Skeletal muscle tissue (tissue), 4 donors: ENCODE data around the gene TELO2. TPM values are rescaled to one million over a fixed set of nuclear protein-coding genes. Genes with fewer than 3 reads are reported as not detected.

Experiments used
- H3K27ac ChIP-seq: one replicate; pipeline ENCODE4 v1.7.0; 2013; ENCODE audit warnings: mild to moderate bottlenecking, low read depth, low read length, inconsistent platforms
- H3K27me3 ChIP-seq, 3 donors: one replicate each; pipeline ENCODE4 v1.7.0; 2013; ENCODE audit warnings: low read length in 3 of 3; ENCODE audit not compliant: control insufficient read depth in 3 of 3, insufficient read depth in 3 of 3
- H3K36me3 ChIP-seq, 3 donors: one replicate each; pipeline ENCODE4 v1.7.0; 2013; ENCODE audit warnings: low read length in 3 of 3; ENCODE audit not compliant: control insufficient read depth in 3 of 3, insufficient read depth in 3 of 3
- H3K4me1 ChIP-seq, 3 donors: one replicate each; pipeline ENCODE4 v1.7.0; 2013; ENCODE audit warnings: low read length in 3 of 3, mild to moderate bottlenecking in 3 of 3; ENCODE audit not compliant: control insufficient read depth in 3 of 3, insufficient read depth in 3 of 3
- H3K4me3 ChIP-seq, 3 donors: one replicate each; pipeline ENCODE4 v1.7.0; 2013; ENCODE audit warnings: low read length in 3 of 3
- H3K9ac ChIP-seq, 3 donors: one replicate each; pipeline ENCODE4 v1.7.0; 2013; ENCODE audit warnings: low read length in 3 of 3, mild to moderate bottlenecking in 3 of 3, moderate library complexity in 2 of 3, low read depth in 1 of 3
- H3K9me3 ChIP-seq, 3 donors: one replicate each; pipeline ENCODE4 v1.7.0; 2013; ENCODE audit warnings: low read length in 3 of 3; ENCODE audit not compliant: control insufficient read depth in 3 of 3
- total RNA-seq: library from RNA; depleted of rRNA; stranded (reverse); fragments of >200 nt; gene quantifications from one replicate; pipeline ENCODE4 v1.2.3, GENCODE V29; 2014
- donor health status: Osteomylitis.

Gene TELO2
- total RNA-seq, 1 donor from 2014 or later, result 11.0 TPM

DNA sequence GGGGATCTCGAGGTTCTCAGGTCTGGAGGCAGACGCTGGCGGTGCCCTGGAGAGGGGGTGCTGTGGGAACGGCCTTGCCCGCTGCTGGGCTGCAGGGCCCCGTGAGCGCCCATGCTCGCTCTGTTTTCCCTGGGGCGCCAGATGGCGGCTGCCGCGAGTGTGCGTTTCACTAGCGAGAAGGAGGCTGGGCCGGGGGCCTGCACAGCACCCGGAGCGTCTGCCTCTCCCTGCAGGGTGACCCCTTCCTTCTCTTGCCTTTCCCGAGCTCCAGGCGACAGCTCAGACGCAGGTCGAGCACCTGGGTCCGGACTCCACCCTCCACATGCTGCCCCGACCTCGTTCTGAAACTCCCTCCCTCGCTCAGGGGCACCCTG, 2.7 kb downstream of the TELO2 start:
- Histone ChIP-seq H3K27me3 (no peaks in the 10 kb centered on the region), H3K9ac (no peak overlapping the region), H3K9me3 (no peaks in the 10 kb centered on the region), H3K4me1 (peaks cover 20 to 22% (median 22%) of the 10 kb centered on the region in 3 donors), H3K27ac (no peak overlapping the region), H3K4me3 (no peak overlapping the region), H3K36me3 (peaks cover 34 to 48% (median 47%) of the 10 kb centered on the region in 3 donors)

DNA sequence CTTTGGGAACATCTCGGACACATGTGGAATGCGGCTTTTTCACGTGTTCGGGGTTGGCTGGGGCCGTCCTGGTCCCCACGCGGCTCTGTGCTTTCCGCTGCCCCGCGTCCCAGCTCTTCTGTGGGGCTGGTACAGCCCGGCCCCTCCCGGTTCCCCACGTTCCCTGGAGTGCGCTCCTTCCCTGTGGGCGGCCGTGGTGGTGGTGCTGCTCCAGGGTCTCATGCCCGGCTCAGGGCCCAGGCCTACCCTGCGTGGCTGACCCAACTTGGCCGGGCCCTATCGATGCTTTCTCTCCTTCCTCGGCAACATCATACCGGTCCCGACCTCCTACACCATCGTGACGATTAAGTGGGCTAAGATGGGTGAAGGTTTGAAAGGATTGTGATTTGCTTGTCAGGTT, 3.3 kb downstream of the TELO2 start:
- H3K4me1 ChIP-seq, result peaks cover 20 to 22% (median 22%) of the 10 kb centered on the region in 3 donors
- H3K27ac ChIP-seq, result no peak overlapping the region
- no peak overlapping the region for H3K4me3 ChIP-seq
- H3K9ac ChIP-seq, result no peak overlapping the region
- H3K36me3 ChIP-seq, result peaks cover 37 to 52% (median 51%) of the 10 kb centered on the region in 3 donors
- no peaks in the 10 kb centered on the region for H3K27me3 ChIP-seq
- H3K9me3 ChIP-seq, result no peaks in the 10 kb centered on the region

DNA sequence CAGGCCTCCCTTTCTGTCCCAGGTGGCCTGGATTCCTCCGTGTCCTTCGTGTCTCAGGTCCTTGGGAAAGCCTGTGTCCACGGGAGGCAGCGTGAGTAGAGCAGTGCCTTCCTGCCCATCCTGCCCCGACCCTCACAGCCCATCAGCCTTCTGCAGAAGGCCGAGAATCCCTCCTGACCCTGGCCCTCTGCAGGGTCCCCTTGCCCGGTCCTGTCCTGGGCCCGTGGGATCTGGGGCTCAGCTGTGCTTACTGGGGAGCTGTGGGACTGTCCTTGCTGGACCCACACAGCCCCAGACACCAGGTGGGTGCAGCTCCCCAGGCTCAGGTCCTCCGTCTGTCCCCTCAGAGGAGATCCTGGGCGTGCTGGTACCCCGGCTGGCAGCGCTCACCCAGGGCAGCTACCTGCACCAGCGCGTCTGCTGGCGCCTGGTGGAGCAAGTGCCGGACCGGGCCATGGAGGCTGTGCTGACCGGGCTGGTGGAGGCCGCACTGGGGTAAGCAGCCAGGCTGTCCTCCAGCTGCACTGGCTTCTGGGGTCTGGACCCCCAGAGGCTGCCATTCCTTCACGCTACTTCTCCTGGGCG, 3.9 kb downstream of the TELO2 start:
- no peak overlapping the region for H3K27ac ChIP-seq
- H3K36me3 ChIP-seq, result peaks cover 43 to 59% (median 58%) of the 10 kb centered on the region in 3 donors
- H3K9ac ChIP-seq, result no peak overlapping the region
- H3K9me3 ChIP-seq, result no peaks in the 10 kb centered on the region
- peaks cover 20 to 22% (median 22%) of the 10 kb centered on the region in 3 donors for H3K4me1 ChIP-seq
- no peak overlapping the region for H3K4me3 ChIP-seq
- no peaks in the 10 kb centered on the region for H3K27me3 ChIP-seq

DNA sequence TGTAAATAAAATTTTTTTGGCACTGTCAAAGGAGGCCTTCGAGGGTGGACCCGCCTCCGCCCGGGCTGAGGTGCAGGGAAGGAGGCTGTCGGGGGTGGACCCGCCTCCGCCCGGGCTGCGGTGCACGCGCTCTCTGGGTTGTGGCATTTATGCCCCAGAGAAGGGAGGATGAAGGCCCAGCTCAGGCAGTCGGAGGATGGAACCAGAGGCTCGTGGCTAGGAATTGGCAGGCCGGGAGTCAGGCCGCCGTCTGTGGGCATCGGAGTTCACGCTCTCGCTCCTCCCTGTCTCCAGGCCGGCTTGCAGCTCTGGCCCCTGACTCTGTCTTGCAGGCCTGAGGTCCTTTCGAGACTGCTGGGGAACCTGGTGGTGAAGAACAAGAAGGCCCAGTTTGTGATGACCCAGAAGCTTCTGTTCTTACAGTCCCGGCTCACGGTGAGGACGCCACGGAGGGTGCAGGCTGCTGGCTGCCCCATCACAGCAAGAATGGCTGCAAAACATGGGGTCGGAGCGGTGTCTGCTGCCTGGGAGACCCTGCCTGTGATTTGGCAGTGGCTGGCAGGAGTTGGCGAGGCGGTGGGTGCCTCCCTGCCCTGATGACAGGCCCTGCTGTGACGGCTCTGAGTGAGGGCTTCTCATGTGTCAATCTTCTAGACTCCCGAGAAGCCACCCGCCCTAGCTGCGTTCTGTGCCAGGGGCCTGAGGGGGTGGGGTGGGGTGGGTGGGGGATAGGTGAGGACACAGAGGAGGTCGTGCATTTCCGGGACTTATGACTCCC, 5.9 kb downstream of the TELO2 start:
- Histone ChIP-seq H3K36me3 (peaks cover 53 to 75% (median 71%) of the 10 kb centered on the region in 3 donors), H3K4me1 (peaks cover 9 to 12% (median 10%) of the 10 kb centered on the region in 3 donors), H3K27ac (no peak overlapping the region), H3K4me3 (no peak overlapping the region), H3K9ac (no peak overlapping the region), H3K27me3 (no peaks in the 10 kb centered on the region), H3K9me3 (no peaks in the 10 kb centered on the region)

DNA sequence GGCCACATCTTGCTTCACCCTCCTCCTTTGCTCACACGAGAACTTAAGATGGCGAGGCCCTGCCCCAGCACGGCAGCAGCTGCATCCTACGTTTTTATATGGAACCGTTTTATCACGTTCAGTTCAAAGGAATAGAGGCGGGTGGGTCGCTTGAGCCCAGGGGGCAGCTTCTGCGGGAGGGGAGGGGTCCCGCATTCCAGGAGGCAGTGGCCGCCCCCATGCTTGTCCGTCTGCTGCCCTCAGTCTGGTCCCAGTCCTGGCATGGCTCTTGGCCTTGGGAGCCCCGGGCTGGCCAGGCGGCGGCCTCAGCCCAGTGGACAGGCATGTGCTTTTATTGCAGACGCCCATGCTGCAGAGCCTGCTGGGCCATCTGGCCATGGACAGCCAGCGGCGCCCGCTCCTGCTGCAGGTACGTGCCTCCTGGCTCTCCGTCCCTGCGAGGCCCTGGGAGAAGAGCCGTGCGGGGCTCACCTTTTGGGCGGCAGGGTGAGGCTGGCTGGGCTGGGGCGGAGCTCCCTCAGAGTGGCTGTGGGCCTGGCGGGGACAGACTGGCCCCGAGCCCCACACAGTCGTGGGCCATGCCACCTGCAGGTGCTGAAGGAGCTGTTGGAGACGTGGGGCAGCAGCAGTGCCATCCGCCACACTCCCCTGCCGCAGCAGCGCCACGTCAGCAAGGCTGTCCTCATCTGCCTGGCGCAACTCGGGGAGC, 6.8 kb downstream of the TELO2 start:
- Histone ChIP-seq H3K27me3 (no peaks in the 10 kb centered on the region), H3K4me1 (peaks cover 1 to 4% (median 2%) of the 10 kb centered on the region in 3 donors), H3K4me3 (no peak overlapping the region), H3K9me3 (no peaks in the 10 kb centered on the region), H3K9ac (no peak overlapping the region), H3K27ac (no peak overlapping the region), H3K36me3 (peaks cover 50 to 67% (median 66%) of the 10 kb centered on the region in 3 donors)

DNA sequence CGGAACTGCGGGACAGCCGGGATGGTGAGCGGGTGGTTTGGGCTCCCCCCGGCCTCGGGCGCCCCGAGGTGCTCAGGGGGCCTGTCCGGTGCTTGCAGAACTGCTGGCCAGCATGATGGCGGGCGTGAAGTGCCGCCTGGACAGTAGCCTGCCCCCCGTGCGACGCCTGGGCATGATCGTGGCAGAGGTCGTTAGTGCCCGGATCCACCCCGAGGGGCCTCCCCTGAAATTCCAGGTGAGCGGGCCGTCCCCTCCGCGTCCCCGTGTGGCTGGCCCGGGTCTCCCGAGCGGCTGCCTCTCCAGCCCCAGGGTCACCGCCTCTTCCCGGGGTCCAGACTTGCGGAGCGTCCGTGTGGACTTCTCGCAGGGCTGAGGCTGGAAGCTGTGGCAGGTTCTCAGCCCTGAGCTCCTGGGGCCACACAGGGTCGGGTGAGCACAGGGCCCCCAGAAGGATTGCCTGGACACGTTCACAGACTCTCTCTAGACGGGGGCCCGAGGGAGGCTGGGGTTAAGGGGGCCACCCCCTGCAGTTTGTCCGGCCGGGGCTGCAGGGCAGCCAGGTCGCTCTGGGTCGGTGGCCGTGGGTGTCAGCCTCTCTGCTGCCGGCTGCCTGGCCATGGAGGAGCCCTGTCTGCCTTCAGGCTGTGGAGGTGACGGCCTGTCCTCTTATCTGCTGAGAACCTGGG, 7.4 kb downstream of the TELO2 start:
- Histone ChIP-seq H3K9me3 (no peaks in the 10 kb centered on the region), H3K4me1 (no peaks in the 10 kb centered on the region), H3K4me3 (no peak overlapping the region), H3K36me3 (peaks cover 45 to 63% (median 63%) of the 10 kb centered on the region in 3 donors), H3K9ac (no peak overlapping the region), H3K27me3 (no peaks in the 10 kb centered on the region), H3K27ac (no peak overlapping the region)

DNA sequence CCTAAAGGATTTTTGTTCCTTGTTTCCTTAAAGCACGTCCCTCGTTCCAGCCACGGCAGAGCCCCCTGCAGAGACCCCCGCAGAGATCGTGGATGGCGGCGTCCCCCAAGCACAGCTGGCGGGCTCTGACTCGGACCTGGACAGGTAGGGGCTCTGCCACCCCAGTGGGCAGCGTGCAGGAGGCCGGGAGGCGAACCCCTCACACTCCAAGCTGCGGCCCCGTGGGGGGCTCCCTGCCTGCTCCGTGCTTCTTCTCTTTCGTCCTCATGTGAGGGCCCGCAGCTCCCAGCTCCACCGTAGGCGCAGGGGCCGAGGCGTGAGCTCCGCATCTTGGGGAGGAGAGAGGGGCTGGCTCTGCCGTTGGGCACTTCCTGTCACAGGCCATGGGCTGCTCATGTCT, 8.5 kb downstream of the TELO2 start:
- no peaks in the 10 kb centered on the region for H3K9me3 ChIP-seq
- H3K36me3 ChIP-seq, result peaks cover 46 to 64% (median 63%) of the 10 kb centered on the region in 3 donors
- no peaks in the 10 kb centered on the region for H3K4me1 ChIP-seq
- H3K4me3 ChIP-seq, result no peak overlapping the region
- no peaks in the 10 kb centered on the region for H3K27me3 ChIP-seq
- H3K9ac ChIP-seq, result no peak overlapping the region
- no peak overlapping the region for H3K27ac ChIP-seq

DNA sequence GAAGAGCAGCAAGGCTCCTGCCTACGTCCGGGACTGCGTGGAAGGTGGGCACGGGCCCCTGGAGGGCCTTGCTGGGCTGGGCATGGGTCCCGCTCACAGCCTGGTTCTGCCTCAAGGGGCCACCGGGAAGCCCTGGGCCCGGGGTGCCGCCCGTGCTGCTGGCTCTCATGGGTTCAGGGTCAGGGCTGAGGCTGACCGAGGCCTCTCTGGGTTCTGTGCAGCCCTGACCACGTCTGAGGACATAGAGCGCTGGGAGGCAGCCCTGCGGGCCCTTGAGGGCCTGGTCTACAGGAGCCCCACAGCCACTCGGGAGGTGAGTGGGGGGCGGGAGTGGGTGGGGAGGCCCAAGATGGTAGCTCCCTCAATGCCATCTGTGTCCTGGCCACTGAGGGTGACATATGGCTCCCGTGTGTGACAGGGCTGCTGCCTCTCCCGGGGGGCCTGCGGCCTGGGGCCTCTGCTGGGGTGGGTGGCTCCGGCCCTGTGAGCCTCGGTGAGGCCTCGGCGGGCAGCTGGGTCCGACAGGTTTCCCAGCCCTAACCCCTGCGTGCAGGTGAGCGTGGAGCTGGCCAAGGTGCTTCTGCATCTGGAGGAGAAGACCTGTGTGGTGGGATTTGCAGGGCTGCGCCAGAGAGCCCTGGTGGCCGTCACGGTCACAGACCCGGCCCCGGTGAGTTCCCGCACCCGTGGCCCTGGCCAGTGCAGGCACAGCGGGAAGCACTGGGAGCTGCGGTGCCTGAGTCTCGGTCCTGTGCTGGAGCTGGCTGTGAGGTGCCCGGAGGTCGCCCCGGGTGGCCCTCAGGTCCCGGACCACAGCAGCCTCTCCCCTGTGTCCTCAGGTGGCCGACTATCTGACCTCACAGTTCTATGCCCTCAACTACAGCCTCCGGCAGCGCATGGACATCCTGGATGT, 9.2 kb downstream of the TELO2 start:
- Histone ChIP-seq H3K27ac (no peak overlapping the region), H3K27me3 (no peaks in the 10 kb centered on the region), H3K4me1 (no peaks in the 10 kb centered on the region), H3K4me3 (no peak overlapping the region), H3K36me3 (peaks cover 39 to 60% (median 57%) of the 10 kb centered on the region in 3 donors), H3K9me3 (no peaks in the 10 kb centered on the region), H3K9ac (no peak overlapping the region)
